HG03432 (cell line): Measurements from ENCODE around the gene MT1B.
"Not testable (repeated sequence)": the region's sequence is repeated elsewhere in the genome, so short reads cannot be mapped to it uniquely, and the experiment has no call there.

ENCODE experiments used
- ATAC-seq: cut with Tn5 transposase; IDR thresholded peaks from one replicate; pipeline ENCODE4 v1.9.1; 2021; ENCODE audit warnings: mild to moderate bottlenecking, moderate library complexity; ENCODE audit not compliant: unreplicated experiment

The MT1B gene

DNA sequence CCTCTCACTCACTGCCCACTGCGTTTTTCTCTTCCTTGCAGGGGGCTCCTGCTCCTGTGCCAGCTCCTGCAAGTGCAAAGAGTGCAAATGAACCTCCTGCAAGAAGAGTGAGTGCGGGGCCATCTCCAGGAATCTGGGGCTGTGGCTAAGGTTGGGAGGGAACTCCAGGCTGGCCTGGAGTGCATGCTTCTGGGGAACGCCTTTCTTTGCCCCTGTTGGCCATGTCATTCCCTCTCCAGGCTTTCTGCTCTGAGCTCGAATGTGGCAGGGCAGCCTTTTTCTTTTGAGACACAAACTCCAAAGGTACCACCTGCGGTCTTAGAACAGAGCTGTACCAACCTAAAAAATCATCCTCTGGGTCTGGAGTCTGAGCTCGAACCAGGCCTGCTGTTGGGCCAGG is 33.5 kb upstream of the MT1B start:
- ATAC-seq = no peak

DNA sequence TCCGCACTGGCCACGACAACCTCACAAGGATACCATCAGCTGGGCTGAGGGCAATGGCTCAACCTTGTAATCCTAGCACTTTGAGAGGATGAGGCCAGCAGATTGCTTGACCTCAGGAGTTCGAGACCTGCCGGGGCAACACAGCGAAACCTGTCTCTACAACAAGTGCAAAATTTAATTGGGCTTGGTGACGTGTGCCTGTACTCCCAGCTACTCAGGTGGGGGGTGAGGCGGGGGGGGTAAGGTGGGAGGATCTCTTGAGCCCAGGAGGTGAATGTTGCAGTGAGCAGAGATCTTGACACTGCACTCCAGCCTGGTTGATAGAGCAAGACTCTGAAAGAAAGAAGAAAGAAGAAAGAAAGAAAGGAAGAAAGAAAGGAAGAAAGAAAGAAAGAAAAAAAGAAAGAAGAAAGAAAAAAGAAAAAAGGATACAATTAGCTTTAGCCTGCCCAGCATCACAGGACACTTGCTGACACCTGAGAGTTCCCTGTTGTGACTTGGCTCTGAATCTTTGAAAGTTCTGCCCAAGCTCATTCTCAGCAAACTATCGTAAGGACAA is 31.3 kb upstream of the MT1B start:
- no peak for ATAC-seq

DNA sequence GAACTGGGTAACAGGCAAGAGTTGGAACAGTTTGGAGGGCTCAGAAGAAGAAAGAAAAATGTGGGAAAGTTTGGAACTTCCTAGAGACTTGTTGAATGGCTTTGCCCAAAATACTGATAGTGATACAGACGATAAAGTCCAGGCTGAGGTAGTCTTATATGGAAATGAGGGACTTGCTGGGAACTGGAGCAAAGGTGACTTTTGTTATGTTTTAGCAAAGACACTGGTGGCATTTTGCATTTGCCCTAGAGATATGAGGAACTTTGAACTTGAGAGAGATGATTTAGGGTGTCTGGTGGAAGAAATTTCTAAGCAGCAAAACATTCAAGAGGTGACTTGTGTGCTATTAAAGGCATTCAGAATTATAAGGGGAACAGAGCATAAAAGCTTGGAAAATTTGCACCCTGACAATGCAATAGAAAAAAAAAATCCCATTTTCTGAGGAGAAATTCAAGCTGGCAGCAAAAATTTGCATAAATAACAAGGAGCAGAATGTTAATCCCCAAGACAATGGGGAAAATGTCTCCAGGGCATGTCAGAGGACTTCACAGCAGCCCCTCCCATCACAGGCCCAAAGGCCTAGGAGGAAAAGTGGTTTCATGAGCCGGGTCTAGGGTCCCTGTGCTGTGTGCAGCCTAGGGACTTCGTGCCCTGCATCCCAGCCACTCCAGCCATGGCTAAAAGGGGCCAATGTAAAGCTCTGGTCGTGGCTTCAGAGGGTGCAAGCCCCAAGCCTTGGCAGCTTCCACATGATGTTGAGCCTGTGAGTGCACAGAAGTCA is 29.8 kb upstream of the MT1B start:
- ATAC-seq = not testable (repeated sequence)

DNA sequence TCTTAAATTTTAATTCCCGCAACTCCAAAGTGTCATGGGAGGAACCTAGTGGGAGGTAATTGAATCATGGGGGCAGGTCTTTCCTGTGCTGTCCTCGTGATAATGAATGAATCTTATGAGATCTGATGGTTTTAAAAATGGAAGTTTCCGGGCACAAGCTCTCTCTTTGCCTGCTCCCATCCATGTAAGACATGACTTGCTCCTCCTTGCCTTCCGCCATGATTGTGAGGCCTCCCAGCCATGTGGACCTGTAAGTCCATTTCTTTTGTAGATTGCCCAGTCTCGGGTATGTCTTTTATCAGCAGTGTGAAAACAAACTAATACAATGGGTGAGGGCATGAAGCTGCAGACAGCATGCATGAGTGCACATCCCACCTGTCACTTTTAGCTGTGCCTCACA is 28.5 kb upstream of the MT1B start:
- not testable (repeated sequence) for ATAC-seq

DNA sequence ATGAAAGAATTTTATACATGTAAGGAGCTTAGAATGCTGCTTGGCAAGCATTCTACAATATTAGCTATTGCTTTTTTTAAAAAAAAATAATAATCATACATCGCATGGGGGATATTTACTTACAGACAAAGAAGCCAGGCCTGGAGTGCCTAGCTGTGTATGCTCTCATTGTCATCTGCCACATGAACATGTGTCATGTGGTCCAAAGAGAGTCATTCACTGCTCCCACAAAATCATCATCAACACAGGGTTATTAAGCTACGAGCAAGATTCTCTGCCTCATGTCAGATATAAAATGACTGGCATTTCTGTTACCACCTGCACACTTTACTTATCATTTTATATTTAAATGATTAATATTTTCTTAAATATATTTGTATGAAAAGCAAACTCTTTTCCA is 28.0 kb upstream of the MT1B start:
- ATAC-seq = no peak

DNA sequence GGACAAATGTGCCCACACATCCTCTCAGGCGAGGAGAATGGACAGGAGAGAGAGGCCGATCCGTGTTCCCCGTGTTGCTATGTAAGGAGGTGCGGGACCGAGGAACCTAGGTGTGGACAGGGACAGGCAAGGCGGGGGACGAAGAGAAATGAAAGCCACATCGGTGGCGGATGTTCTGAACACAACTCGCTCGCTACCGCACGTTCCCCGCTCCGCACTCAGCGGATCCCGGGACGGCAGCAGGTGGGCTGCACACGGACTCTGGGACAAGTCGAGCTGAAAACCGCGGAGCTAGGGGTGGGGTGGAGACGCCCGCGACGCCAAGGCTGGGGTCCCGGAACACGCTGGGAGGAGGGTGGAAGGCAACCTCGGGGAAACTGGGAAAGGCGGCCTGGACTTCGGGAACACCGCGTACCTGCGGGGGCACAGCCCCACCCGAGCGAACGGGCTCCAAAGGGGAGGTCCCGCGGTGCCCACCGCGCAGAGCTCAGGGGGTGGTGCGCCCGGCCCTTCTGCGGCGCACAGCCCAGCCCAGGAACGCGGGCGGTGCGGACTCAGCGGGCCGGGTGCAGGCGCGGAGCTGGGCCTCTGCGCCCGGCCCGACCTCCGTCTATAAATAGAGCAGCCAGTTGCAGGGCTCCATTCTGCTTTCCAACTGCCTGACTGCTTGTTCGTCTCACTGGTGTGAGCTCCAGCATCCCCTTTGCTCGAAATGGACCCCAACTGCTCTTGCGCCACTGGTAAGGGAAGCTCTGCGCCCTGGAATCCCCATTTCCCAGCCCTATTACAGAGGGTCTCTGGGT is 26.3 kb upstream of the MT1B start, which contains the start of gene MT1E:
MT1E (plus strand) TSS at position 642 of the 803 bp plus-strand sequence; CDS start at position 713, 71 bp downstream.
- ATAC-seq = peak; percentile 58

DNA sequence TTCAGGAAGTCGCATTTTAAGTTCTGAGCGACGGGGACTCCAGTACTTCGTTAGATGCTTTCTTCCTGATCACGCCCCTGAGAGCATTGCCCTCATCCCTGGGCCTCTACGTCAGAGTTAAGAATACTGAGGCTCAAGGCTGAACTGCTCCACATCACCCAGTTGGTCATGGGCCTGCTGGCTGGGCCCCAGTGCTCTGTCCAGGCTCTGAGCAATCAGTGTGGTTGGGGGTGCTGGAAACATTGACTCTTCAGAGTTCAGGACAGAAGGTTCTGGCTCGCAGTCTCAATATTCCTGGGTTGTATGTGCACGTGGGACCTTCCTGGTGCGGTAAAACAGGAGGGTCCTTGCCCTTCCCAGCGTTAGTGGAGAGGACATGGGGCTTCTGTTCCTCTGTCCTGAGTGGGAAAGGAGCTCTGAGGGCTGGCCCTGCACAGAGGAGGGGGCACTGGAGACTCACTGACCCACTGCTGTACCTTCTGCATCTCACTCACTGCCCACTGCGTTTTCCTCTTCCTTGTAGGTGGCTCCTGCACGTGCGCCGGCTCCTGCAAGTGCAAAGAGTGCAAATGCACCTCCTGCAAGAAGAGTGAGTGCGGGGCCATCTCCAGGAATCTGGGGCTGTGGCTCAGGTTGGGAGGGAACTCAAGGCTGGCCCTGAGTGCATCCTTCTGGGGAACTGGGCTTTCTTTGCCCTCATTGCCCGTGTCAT is 25.6 kb upstream of the MT1B start:
- ATAC-seq = peak; percentile 10

DNA sequence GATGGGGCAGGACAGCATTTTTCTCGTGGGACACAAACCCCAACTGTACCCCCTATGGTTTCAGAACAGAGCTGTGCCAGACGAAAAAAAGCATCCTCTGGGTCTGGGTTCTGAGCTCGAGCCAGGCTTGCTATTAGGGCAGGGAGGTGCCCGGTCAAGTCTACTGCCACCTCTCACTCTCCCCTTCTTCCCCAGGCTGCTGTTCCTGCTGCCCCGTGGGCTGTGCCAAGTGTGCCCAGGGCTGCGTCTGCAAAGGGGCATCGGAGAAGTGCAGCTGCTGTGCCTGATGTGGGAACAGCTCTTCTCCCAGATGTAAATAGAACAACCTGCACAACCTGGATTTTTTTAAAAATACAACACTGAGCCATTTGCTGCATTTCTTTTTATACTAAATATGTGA is 25.0 kb upstream of the MT1B start:
- ATAC-seq = no peak

DNA sequence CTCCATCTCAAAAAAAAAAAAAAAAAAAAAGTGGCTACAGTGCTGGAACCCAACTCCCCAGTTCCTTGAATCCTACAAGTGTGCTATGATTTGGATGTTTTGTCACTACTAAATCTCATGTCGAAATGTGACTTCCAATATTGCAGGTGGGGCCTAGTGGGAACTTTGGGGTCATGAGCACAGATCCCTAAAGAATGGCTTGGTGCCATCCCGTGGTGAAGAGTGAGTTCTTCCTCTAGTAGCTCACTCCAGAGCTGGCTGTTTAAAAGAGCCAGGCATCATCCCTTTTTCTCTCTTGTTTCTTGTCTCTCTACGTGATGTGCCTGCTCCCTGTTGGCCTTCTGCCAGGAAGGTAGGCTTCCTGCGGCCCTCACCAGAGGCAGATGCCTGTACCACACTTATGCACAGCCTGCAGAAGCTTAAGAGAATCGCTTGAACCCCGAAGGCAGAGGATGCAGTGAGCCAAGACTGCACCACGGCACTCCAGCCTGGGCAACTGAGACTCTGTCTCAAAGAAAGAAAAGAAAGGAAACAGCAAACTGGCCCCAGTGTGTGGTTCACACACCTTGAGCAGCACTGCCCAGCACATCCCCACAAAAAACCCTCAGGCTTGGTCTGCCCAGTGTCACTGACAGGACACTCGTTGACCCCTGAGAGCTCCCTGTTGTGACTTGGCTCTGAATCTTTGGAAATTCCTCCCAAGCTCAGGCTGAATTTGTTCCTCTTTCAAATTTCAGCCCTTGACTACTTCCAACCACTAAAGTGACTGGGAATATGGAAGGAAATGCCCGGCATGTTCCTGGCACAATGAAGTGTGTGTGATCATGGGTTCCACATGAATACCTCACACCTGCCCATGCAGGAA is 23.0 kb upstream of the MT1B start:
- no peak for ATAC-seq

DNA sequence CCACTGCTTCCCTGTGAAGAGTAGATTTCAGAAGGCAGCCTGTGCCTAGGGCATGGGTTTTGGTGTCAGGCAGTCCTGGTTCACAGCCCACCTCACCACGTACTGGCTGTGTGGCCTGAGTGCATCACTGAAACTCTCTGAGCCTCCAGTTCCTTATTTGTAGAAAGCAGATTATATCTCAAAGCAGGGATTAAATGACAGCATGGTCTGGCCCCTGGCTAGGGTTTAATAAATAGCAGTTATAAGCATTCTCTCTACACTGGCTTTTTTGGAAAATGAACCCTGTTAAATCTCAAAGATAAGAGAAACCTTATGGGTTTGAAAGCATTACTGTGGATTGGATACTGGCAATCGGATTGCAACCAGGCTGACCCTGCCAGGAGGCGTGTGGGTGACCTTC is 22.2 kb upstream of the MT1B start:
- peak; percentile 3 for ATAC-seq

DNA sequence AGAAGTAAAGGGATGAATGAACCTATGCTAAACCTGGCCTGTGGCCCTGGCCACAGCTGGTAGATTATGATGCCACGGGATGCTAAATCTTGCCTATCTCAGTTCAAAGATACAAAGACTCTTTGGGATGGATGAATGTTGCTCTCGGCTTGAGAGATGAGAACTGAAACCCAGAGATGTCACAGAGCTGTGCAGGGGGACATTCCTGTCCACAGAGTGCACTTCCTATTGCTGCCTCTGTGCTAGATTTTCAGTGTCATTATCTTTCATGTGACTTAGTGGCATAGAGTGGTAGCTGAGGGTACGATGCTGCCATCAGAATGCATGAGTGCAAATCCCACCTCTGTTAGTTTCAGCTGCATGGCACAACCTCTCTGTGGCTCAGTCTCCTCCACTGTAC is 21.6 kb upstream of the MT1B start:
- peak; percentile 82 for ATAC-seq

DNA sequence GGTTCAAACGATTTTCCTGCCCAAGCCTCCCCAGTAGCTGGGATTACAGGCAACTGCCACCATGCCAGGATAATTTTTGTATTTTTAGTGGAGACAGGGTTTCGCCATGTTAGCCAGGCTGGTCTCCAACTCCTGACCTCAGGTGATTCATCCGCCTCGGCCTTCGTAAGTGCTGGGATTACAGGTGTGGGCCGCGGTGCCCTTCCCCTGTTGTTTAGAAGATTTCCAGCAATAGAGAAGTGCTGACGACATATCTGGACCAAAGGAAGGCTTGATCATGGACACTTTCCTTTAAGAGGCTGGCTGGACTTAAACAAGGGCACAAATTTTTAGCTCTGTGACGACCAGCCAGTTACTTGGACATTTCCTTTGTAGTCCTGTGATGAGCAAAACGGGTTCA is 20.5 kb upstream of the MT1B start:
- ATAC-seq = no peak

DNA sequence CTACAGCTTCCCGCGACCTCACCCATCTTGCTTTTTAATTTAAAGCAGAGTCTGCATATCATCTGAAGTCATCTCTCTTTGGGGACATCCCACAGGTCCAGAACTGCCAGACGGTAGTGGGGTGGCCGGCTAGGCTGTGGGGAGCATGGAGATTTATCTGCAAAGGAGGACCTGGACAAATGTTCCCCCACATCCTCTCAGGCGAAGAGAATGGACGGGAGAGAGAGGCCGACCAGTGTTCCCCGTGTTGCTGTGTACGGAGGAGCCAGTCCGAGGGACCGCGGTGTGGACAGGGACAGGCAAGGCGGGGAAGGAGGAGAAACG is 19.9 kb upstream of the MT1B start:
- ATAC-seq = no peak

DNA sequence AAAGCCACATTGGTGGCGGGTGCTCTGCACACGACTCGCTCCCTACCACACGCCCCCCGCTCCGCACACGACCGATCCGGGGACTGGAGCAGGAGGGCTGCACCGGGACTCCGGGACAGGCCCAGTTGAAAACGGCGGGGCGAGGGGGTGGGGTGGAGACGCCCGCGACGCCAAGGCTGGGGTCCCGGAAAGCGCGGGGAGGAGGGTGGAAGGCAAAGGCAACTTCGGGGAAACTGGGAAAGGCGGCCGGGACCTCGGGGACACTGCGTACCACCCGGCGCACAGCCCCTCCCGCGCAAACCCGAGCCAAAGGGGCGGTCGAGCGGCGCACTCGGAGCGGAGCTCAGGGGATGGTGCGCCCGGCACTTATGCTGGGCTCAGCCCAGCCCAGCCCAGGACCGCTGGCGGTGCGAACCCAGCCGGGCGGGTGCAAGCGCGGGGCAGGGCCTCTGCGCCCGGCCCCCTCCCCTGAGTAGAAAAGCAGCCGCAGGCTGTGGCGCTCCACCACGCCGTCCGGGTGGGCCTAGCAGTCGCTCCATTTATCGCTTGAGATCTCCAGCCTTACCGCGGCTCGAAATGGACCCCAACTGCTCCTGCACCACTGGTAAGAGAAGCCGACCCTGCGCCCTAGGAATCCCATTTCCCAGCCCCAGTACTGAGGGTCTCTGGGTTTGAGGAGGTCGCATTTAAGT is 19.4 kb upstream of the MT1B start, which contains the start of gene MT1M:
MT1M (plus strand) TSS at position 504 of the 692 bp plus-strand sequence; CDS start at position 577, 73 bp downstream.
- ATAC-seq = no peak

DNA sequence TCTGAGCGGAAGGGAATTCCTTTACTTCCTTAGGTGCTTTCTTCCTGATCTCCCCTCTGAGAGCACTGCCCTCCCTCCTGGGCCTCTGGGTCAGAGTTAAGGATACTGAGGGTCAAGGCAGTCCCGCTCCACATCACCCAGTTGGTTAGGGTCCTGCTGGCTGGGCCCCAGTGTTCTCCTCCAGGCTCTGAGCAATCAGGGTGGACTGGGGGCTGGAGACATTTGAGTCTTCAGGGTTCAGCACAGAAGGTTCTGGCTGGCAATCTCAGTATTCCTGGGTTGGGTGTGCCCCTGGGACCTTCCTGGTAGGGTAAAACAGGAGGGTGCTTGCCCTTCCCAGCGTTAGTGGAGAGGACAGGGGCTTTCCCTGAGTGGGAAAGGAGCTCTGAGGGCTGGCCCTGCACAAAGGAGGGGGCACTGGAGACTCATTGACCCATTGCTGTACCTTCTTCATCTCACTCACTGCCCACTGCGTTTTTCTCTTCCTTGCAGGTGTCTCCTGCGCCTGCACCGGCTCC is 18.8 kb upstream of the MT1B start:
- ATAC-seq = no peak

DNA sequence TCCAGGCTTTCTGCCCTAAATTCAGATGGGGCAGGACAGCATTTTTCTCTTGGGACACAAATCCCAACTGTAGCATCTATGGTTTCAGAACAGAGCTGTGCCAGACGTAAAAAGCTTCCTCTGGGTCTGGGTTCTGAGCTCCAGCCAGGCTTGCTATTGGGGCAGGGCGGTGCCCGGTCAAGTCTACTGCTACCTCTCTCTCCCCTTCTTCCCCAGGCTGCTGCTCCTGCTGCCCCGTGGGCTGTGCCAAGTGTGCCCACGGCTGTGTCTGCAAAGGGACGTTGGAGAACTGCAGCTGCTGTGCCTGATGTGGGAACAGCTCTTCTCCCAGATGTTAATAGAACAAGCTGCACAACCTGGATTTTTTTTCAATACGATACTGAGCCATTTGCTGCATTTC is 18.2 kb upstream of the MT1B start:
- ATAC-seq = no peak

DNA sequence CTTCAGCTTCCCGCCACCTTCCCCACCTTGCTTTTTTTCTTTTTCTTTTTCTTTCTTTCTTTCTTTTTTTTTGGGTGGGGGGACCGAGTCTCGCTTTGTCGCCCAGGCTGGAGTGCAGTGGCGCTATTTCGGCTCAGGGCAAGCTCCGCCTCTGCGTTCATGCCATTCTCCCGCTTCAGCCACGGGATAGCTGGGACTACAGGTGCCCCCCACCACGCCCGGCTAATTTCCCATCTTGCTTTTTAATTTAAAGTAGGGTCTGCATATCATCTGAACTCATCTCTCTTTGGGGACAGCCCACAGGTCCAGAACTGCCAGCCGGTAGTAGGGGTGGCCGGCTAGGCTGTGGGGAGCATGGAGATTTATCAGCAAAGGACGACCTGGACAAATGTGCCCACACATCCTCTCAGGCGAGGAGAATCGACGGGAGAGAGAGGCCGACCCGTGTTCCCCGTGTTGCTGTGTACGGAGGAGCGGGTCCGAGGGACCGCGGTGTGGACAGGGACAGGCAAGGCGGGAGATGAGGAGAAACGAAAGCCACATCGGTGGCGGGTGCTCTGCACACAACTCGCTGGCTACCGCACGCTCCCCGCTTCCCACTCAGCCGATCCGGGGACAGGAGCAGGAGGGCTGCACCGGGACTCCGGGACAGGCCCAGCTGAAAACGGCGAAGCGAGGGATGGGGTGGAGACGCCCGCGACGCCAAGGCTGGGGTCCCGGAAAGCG is 16.8 kb upstream of the MT1B start:
- ATAC-seq = no peak

DNA sequence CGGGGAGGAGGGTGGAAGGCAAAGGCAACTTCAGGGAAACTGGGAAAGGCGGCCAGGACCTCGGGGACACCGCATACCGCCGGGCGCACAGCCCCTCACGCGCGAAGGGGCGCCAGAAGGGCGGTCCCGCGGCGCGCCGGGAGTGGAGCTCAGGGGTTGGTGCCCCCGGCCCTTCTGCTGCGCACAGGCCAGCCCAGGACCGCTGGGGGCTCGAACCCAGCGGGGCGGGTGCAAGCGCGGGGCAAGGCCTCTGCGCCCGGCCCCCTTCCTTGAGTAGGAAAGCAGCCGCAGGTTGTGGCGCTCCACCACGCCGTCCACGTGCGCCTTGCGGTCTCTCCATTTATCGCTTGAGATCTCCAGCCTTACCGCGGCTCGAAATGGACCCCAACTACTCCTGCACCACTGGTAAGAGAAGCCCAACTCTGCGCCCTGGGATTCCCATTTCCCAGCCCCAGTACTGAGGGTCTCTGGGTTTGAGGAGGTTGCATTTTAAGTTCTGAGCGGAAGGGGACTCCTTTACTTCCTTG is 16.2 kb upstream of the MT1B start:
- ATAC-seq = no peak
